Measurements from ENCODE around the gene GRK1.

GRCh38 chr13:113724780-113725315 lies 57.8 kb downstream of the GRK1 start:
- TF ChIP-seq CTCF (IDR thresholded peaks at IDR 0.05; ENCODE audit: poor library complexity) (peak; percentile 87), EZH2phosphoT487 (IDR thresholded peaks at IDR 0.05; ENCODE audit: low read depth, severe bottlenecking, unreplicated experiment) (no peak), EZH2 (IDR thresholded peaks at IDR 0.05; ENCODE audit: borderline replicate concordance) (no peak)

Measured in hepatocyte (in vitro differentiated cells).